Heart right ventricle (tissue), 16 donors: ENCODE data around the gene PRM1. TPM values are rescaled to one million over a fixed set of nuclear protein-coding genes. Genes with fewer than 3 reads are reported as not detected.

Source experiments
- ATAC-seq, 8 donors: fragments of 200-7000 bp; cut with Tn5 transposase; one replicate each; pipeline ENCODE4 v1.9.1; 2020; ENCODE audit warnings: mild to moderate bottlenecking in 8 of 8, moderate library complexity in 8 of 8, moderate number of reproducible peaks in 1 of 8
- DNase-seq, 2 donors: peaks; one replicate each; pipeline ENCODE4 v3.0.0-alpha.2; 2020
- H3K27ac ChIP-seq, 10 donors: fragments of 200-600 bp; sonication (generic) in 2 of 10; one replicate each; pipeline versions ENCODE4 v1.5.0 to v1.8.0; 2020 to 2022; ENCODE audit warnings: mild to moderate bottlenecking in 3 of 10
- H3K27me3 ChIP-seq, 7 donors: fragments of 200-600 bp; one replicate each; pipeline ENCODE4 v1.8.0; 2021 to 2022; ENCODE audit warnings: mild to moderate bottlenecking in 2 of 7
- H3K36me3 ChIP-seq, 9 donors: fragments of 200-600 bp; sonication (generic) in 1 of 9; one replicate each; pipeline versions ENCODE4 v1.5.0 to v1.8.0; 2020 to 2022; ENCODE audit warnings: mild to moderate bottlenecking in 2 of 9
- H3K4me1 ChIP-seq, 9 donors: fragments of 200-600 bp; sonication (generic) in 1 of 9; one replicate each; pipeline versions ENCODE4 v1.5.0 to v1.8.0; 2020 to 2022; ENCODE audit warnings: mild to moderate bottlenecking in 4 of 9
- H3K4me3 ChIP-seq, 10 donors: fragments of 200-600 bp; sonication (generic) in 2 of 10; one replicate each; pipeline versions ENCODE4 v1.5.0 to v1.8.0; 2020 to 2022; ENCODE audit warnings: mild to moderate bottlenecking in 7 of 10, moderate library complexity in 2 of 10
- H3K9me3 ChIP-seq, 11 donors: fragments of 200-600 bp in 10 of 11; sonication (generic) in 2 of 11; one replicate each; pipeline versions ENCODE4 v1.5.0 to v1.8.0; 2013 to 2022; ENCODE audit warnings: mild to moderate bottlenecking in 2 of 11, control low read depth in 1 of 11, moderate library complexity in 1 of 11
- CTCF ChIP-seq, 9 donors: fragments of 200-600 bp; sonication (generic) in 2 of 9; IDR thresholded peaks; one replicate each; pipeline versions ENCODE4 v1.5.0 to v1.8.0; 2021 to 2022; ENCODE audit warnings: antibody characterized with exemption in 9 of 9, mild to moderate bottlenecking in 5 of 9, moderate library complexity in 1 of 9
- WGBS, 2 donors: extraction: QIAGEN DNeasy Blood & Tissue Kit; methylation state at CpG; one replicate each; pipeline ENCODE4 v1.1.7; 2013; ENCODE audit warnings: inconsistent platforms in 1 of 2; 5-methylcytosine and 5-hydroxymethylcytosine counted together
- intact Hi-C, 10 donors: fragments of 100-400 bp; cut with DNase I; formaldehyde crosslinking; loops; one replicate each; pipeline versions ENCODE4 v1.11.1 to v1.14.2; 2022
- microRNA-seq, 2 donors: library from miRNA; unstranded; fragments of <30 nt; microRNA quantifications; one replicate each; pipeline ENCODE4 v1.2.0, GENCODE V29; 2021
- polyA plus RNA-seq, 2 donors: library from polyadenylated mRNA; stranded (reverse); fragments of 200-250 nt; gene quantifications; one replicate each; pipeline ENCODE4 v1.2.3, GENCODE V29; 2013
- total RNA-seq, 10 donors: library from RNA; stranded (reverse); fragmentation: NEBNext Ultra II Directional in 3 of 10; extraction: Animal tissue kit (Norgen Biotek cat#: 25700) in 3 of 10; gene quantifications; one replicate each; pipeline versions ENCODE4 v1.2.1 to v1.2.4, GENCODE V29; 2021 to 2023
- donor health status: Arrhythmogenic right ventricular cardiomyopathy.
- donor health status: ischemic (EF 13 %, LVEDD 7.1; RV severe dilation, severe dysfunction).
- donor health status: healthy with polysubstance abuse.
- donor health status: DM: no; HTN: yes; CAD: no.
- donor health status: DM: no; HTN: no; CAD: no.
- donor health status: ischemic (EF 25% LVEDD 6.9; RV normal size, moderate dysfunction).
- donor health status: ischemic (EF 25% LVEDD 5.7; RV mildly dilated, moderate dysfunction).
- donor health status: healthy.
- donor health status: DM: yes; HTN: yes; CAD: no.
- donor health status: Ischemic cardiomyopathy.
- donor health status: ischemic (EF 35%, LVEDD 5.7; RV mildly dilated, moderate dysfunction).
- donor health status: nonischemic (EF 11% LVEDD 7.7; RV severe dilation, severe dysfunction).
- donor health status: DM: yes; HTN: yes; CAD: no.
- donor health status: PGD.
- donor health status: ischemic (EF 29% LVEDD 5.4; RV normal size, mild dysfunction).
- donor health status: nonischemic (EF 23%, LVEDD 6.1; RV moderate dilation, normal function).

Gene PRM1
- total and polyA plus RNA-seq, 12 donors = not detected

- intact Hi-C loops = loop anchor here in 2 of 10 donors (5.0 to 10.0 kb wide), 2 partner anchors 51 to 58 kb away; no protein-coding TSS in a partner anchor
- peaks cover 0 to 56% (median 9%) of the 10 kb centered on the region in 9 donors for H3K4me1 ChIP-seq
- H3K27ac ChIP-seq = peak overlapping the region in 1 of 10 donors; percentile 89
- H3K27me3 ChIP-seq = peaks cover 0 to 9% (median 0%) of the 10 kb centered on the region in 7 donors
- peak overlapping the region in 2 of 10 donors; percentile 1 to 32 for H3K4me3 ChIP-seq
- 30 to 32% methylated on average over 35 of the region's 35 CpGs for WGBS, 2 donors
- ATAC-seq (peak; percentile 50 to 82 (median 64)), DNase-seq (peak; percentile 24 to 48)
- no peak for TF ChIP-seq CTCF (IDR thresholded peaks at IDR 0.05)
- no peaks in the 10 kb centered on the region for H3K36me3 ChIP-seq
- no peaks in the 10 kb centered on the region for H3K9me3 ChIP-seq
Measured at GRCh38 chr16:11232852-11233726, 48.0 kb downstream of the PRM1 start.

GRCh38 chr16:11232302-11232851 is 48.8 kb downstream of the PRM1 start:
- peaks cover 0 to 56% (median 9%) of the 10 kb centered on the region in 9 donors for H3K4me1 ChIP-seq
- intact Hi-C loops = loop anchor here in 2 of 10 donors (5.0 to 10.0 kb wide), 2 partner anchors 50 to 58 kb away; no protein-coding TSS in a partner anchor
- no peak for ATAC-seq

GRCh38 chr16:11231367-11231970 is 49.7 kb downstream of the PRM1 start:
- 69 to 75% methylated on average over 10 of the region's 10 CpGs for WGBS, 2 donors
- Histone ChIP-seq H3K4me1 (peaks cover 0 to 50% (median 9%) of the 10 kb centered on the region in 9 donors), H3K4me3 (no peak overlapping the region), H3K9me3 (no peaks in the 10 kb centered on the region), H3K27ac (peak overlapping the region in 1 of 10 donors; percentile 58), H3K27me3 (peaks cover 0 to 9% (median 0%) of the 10 kb centered on the region in 7 donors), H3K36me3 (no peaks in the 10 kb centered on the region)
- DNase-seq (no peak), ATAC-seq (no peak)
- TF ChIP-seq CTCF (IDR thresholded peaks at IDR 0.05) = no peak
- intact Hi-C loops = loop anchor here in 2 of 10 donors (5.0 to 10.0 kb wide), 2 partner anchors 49 to 57 kb away; no protein-coding TSS in a partner anchor

More at GRCh38 chr16:11232302-11232851, 48.8 kb downstream of the PRM1 start:
- no peak for TF ChIP-seq CTCF (IDR thresholded peaks at IDR 0.05)
- peak overlapping the region in 1 of 10 donors; percentile 89 for H3K27ac ChIP-seq
- DNase-seq = no peak
- H3K9me3 ChIP-seq = no peaks in the 10 kb centered on the region
- H3K4me3 ChIP-seq = no peak overlapping the region
- H3K27me3 ChIP-seq = peaks cover 0 to 9% (median 0%) of the 10 kb centered on the region in 7 donors
- H3K36me3 ChIP-seq = no peaks in the 10 kb centered on the region
- WGBS, 2 donors = 89 to 97% methylated on average over 2 to 3 of the region's 3 CpGs

Small RNA genes lying within 50 kb of the gene (microRNA-seq; reads per million reads assigned to microRNA genes)
- gene MIR548H2 = 0 reads per million in 2 donors

Other genes with a start within 250 kb of the PRM1 start
- 10 to 100 TPM in 1 of 10 donors, 1 to 10 TPM in 7, under 1 TPM in 2; 0.60 to 12.2 (median 2.1) TPM for gene SOCS1, start 25.1 kb downstream of the PRM1 start, total RNA-seq
- gene SOCS1, start 25.1 kb downstream of the PRM1 start, polyA plus RNA-seq = 10 to 100 TPM in 1 of 2 donors, 1 to 10 TPM in 1; 5.8 to 10.8 TPM
- gene TNP2, start 12.0 kb downstream of the PRM1 start, total RNA-seq = not detected
- not detected for gene TNP2, start 12.0 kb downstream of the PRM1 start, polyA plus RNA-seq
- not detected for gene PRM3, start 7.7 kb downstream of the PRM1 start, total RNA-seq
- not detected for gene PRM3, start 7.7 kb downstream of the PRM1 start, polyA plus RNA-seq
- not detected for gene PRM2, start 4.8 kb downstream of the PRM1 start, total RNA-seq
- gene PRM2, start 4.8 kb downstream of the PRM1 start, polyA plus RNA-seq = not detected
- gene RMI2, start 64.1 kb upstream of the PRM1 start, total RNA-seq = 1 to 10 TPM in 7 of 10 donors, under 1 TPM in 3; 0.22 to 3.8 (median 1.5) TPM
- gene RMI2, start 64.1 kb upstream of the PRM1 start, polyA plus RNA-seq = under 1 TPM; 0.22 to 0.78 TPM